GM21381 (cell line): ENCODE results near the gene MMD.
"Not testable (repeated sequence)": the region's sequence is repeated elsewhere in the genome, so short reads cannot be mapped to it uniquely, and the experiment has no call there.

ENCODE experiments used
- ATAC-seq: cut with Tn5 transposase; IDR thresholded peaks from one replicate; pipeline ENCODE4 v1.9.1; 2021; ENCODE audit warnings: mild to moderate bottlenecking, moderate library complexity; ENCODE audit not compliant: unreplicated experiment

Gene MMD

GRCh38 chr17:55424893-55425540, 3.4 kb upstream of the MMD start:
- no peak for ATAC-seq

GRCh38 chr17:55423535-55423934, 1.9 kb upstream of the MMD start:
- ATAC-seq: no peak

- ATAC-seq: not testable (repeated sequence)
These were observed 1.2 kb upstream of the MMD start for GRCh38 chr17:55422828-55423164.

- ATAC-seq: no peak
These were observed 858 bp downstream of the MMD start for GRCh38 chr17:55420776-55421178.

GRCh38 chr17:55420067-55420775, 1.4 kb downstream of the MMD start:
- peak; percentile 34 for ATAC-seq

- ATAC-seq: no peak
These were observed 3.0 kb downstream of the MMD start for GRCh38 chr17:55418369-55419268.

- ATAC-seq: no peak
These were observed 4.0 kb downstream of the MMD start for GRCh38 chr17:55417411-55418268.

GRCh38 chr17:55416470-55417052, 5.1 kb downstream of the MMD start:
- ATAC-seq: no peak

GRCh38 chr17:55416000-55416399, 5.6 kb downstream of the MMD start:
- no peak for ATAC-seq

- ATAC-seq: no peak
These were observed 6.7 kb downstream of the MMD start for GRCh38 chr17:55414983-55415382.

- ATAC-seq: no peak
These were observed 7.7 kb downstream of the MMD start for GRCh38 chr17:55413825-55414489.

- ATAC-seq: no peak
These were observed 10.2 kb downstream of the MMD start for GRCh38 chr17:55411463-55411855.

GRCh38 chr17:55410722-55411462, 10.7 kb downstream of the MMD start:
- no peak for ATAC-seq

GRCh38 chr17:55409030-55409800, 12.4 kb downstream of the MMD start:
- no peak for ATAC-seq

- ATAC-seq: no peak
These were observed 13.7 kb downstream of the MMD start for GRCh38 chr17:55407641-55408566.

- no peak for ATAC-seq
These were observed 16.0 kb downstream of the MMD start for GRCh38 chr17:55405600-55405999.

GRCh38 chr17:55404197-55404596, 17.4 kb downstream of the MMD start:
- ATAC-seq: not testable (repeated sequence)
